ENCODE results near the gene SND1. TPM values are rescaled to one million over a fixed set of nuclear protein-coding genes. Genes with fewer than 3 reads are reported as not detected.

The SND1 gene
- total and polyA plus RNA-seq, 7 experiments from 2014 or later = 68.6 to 253 (median 137) TPM

GRCh38 chr7:127810696-127811660 lies 159.0 kb downstream of the SND1 start:
- no peaks in the 10 kb centered on the region for H3K4me1 ChIP-seq (ENCODE audit: control insufficient read depth in 2 of 2, insufficient read depth in 2 of 2, low read length in 2 of 2)
- Mint-ChIP-seq H3K9me3 (peaks cover 0 to 3% (median 0%) of the 10 kb centered on the region in 11 donors), H3K4me3 (no peak overlapping the region), H3K27ac (no peak overlapping the region), H3K36me3 (peaks cover 0 to 62% (median 20%) of the 10 kb centered on the region in 5 donors), H3K27me3 (no peaks in the 10 kb centered on the region), H3K4me1 (peaks cover 12 to 35% (median 22%) of the 10 kb centered on the region in 7 donors)
- no peaks in the 10 kb centered on the region for H3K9me3 ChIP-seq (ENCODE audit: control insufficient read depth in 2 of 3, low read length in 3 of 3)
- ATAC-seq = no peak
- no peak overlapping the region for H3K27ac ChIP-seq (ENCODE audit: low read depth, low read length)
- intact Hi-C loops (cut with micrococcal nuclease) = no loop called here
- no peaks in the 10 kb centered on the region for H3K27me3 ChIP-seq (ENCODE audit: control insufficient read depth in 2 of 2, insufficient read depth in 2 of 2, low read length in 2 of 2)
- H3K36me3 ChIP-seq (ENCODE audit: control insufficient read depth in 2 of 3, insufficient read depth in 3 of 3, low read length in 3 of 3) = peaks cover 0 to 20% (median 0%) of the 10 kb centered on the region in 3 experiments
- CTCF ChIA-PET = interaction anchor here (1.0 kb wide), 1 partner anchor 16 kb away, joined by 3 read pairs; no protein-coding TSS in a partner anchor
- H3K4me3 ChIP-seq (ENCODE audit: low read length) = no peak overlapping the region
- POLR2A ChIA-PET = no interaction called here
- DNase-seq = no peak

GRCh38 chr7:127812540-127812939 lies 160.5 kb downstream of the SND1 start:
- H3K27me3 Mint-ChIP-seq = no peaks in the 10 kb centered on the region
- Histone ChIP-seq H3K27ac (ENCODE audit: low read depth, low read length) (no peak overlapping the region), H3K4me1 (ENCODE audit: control insufficient read depth in 2 of 2, insufficient read depth in 2 of 2, low read length in 2 of 2) (no peaks in the 10 kb centered on the region), H3K9me3 (ENCODE audit: control insufficient read depth in 2 of 3, low read length in 3 of 3) (no peaks in the 10 kb centered on the region), H3K36me3 (ENCODE audit: control insufficient read depth in 2 of 3, insufficient read depth in 3 of 3, low read length in 3 of 3) (peaks cover 0 to 17% (median 0%) of the 10 kb centered on the region in 3 experiments), H3K4me3 (ENCODE audit: low read length) (no peak overlapping the region), H3K27me3 (ENCODE audit: control insufficient read depth in 2 of 2, insufficient read depth in 2 of 2, low read length in 2 of 2) (no peaks in the 10 kb centered on the region)
- intact Hi-C loops (cut with micrococcal nuclease) = no loop called here
- peaks cover 0 to 59% (median 16%) of the 10 kb centered on the region in 5 donors for H3K36me3 Mint-ChIP-seq
- POLR2A ChIA-PET = no interaction called here
- H3K9me3 Mint-ChIP-seq = peaks cover 0 to 3% (median 0%) of the 10 kb centered on the region in 11 donors
- H3K4me1 Mint-ChIP-seq = peaks cover 12 to 31% (median 29%) of the 10 kb centered on the region in 7 donors
- H3K4me3 Mint-ChIP-seq = no peak overlapping the region
- ATAC-seq (no peak), DNase-seq (no peak)
- H3K27ac Mint-ChIP-seq = peak overlapping the region in 1 of 9 donors; percentile 13
- CTCF ChIA-PET = interaction anchor here (0.6 kb wide), 1 partner anchor 220 kb away, joined by 3 read pairs; no protein-coding TSS in a partner anchor

DNA sequence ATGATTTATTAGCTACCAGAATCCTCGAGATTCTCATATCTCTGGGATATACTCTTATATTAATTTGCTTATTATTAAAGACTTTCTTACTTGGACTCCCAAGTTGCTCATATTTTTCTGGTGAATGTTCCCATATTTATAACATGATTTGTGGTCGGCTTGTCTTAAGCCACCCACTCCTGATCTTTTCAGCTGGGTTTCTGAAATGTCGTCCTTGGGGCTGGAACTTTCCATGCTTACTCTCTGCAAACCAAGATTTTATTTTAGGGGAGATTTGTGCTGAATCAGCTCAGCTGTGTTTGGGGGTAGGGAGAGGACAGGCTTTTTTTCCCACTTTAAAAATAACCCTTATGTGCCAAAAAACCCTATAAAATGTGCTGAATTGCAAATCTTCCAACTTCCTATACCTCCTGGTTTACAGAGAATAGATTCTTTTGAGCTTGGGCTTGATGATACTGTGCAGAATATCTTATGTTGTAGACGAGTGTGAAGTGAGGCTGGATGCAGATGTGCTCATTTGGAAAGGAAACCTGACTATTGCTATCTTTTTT lies 162.1 kb downstream of the SND1 start:
- Histone ChIP-seq H3K36me3 (ENCODE audit: control insufficient read depth in 2 of 3, insufficient read depth in 3 of 3, low read length in 3 of 3) (peaks cover 0 to 3% (median 0%) of the 10 kb centered on the region in 3 experiments), H3K4me3 (ENCODE audit: low read length) (no peak overlapping the region), H3K9me3 (ENCODE audit: control insufficient read depth in 2 of 3, low read length in 3 of 3) (no peaks in the 10 kb centered on the region), H3K27ac (ENCODE audit: low read depth, low read length) (no peak overlapping the region), H3K4me1 (ENCODE audit: control insufficient read depth in 2 of 2, insufficient read depth in 2 of 2, low read length in 2 of 2) (no peaks in the 10 kb centered on the region), H3K27me3 (ENCODE audit: control insufficient read depth in 2 of 2, insufficient read depth in 2 of 2, low read length in 2 of 2) (no peaks in the 10 kb centered on the region)
- ATAC-seq (no peak), DNase-seq (no peak)
- ChIA-PET POLR2A (no interaction called here), CTCF (interaction anchor here (0.6 kb wide), 1 partner anchor 416 kb away, joined by 3 read pairs; no protein-coding TSS in a partner anchor)
- no peak overlapping the region for H3K4me3 Mint-ChIP-seq
- H3K36me3 Mint-ChIP-seq = peaks cover 0 to 52% (median 12%) of the 10 kb centered on the region in 5 donors
- intact Hi-C loops (cut with micrococcal nuclease) = no loop called here
- peaks cover 0 to 3% (median 0%) of the 10 kb centered on the region in 11 donors for H3K9me3 Mint-ChIP-seq
- peaks cover 24 to 46% (median 43%) of the 10 kb centered on the region in 7 donors for H3K4me1 Mint-ChIP-seq
- no peaks in the 10 kb centered on the region for H3K27me3 Mint-ChIP-seq
- no peak overlapping the region for H3K27ac Mint-ChIP-seq

GRCh38 chr7:127815631-127816145 lies 163.7 kb downstream of the SND1 start:
- Mint-ChIP-seq H3K9me3 (peaks cover 0 to 3% (median 0%) of the 10 kb centered on the region in 11 donors), H3K4me3 (no peak overlapping the region), H3K36me3 (peaks cover 0 to 41% (median 8%) of the 10 kb centered on the region in 5 donors), H3K4me1 (peaks cover 30 to 60% (median 44%) of the 10 kb centered on the region in 7 donors), H3K27ac (no peak overlapping the region), H3K27me3 (no peaks in the 10 kb centered on the region)
- DNase-seq (no peak), ATAC-seq (no peak)
- Histone ChIP-seq H3K27ac (ENCODE audit: low read depth, low read length) (no peak overlapping the region), H3K4me3 (ENCODE audit: low read length) (no peak overlapping the region), H3K4me1 (ENCODE audit: control insufficient read depth in 2 of 2, insufficient read depth in 2 of 2, low read length in 2 of 2) (peaks cover 0 to 4% of the 10 kb centered on the region in 2 donors), H3K27me3 (ENCODE audit: control insufficient read depth in 2 of 2, insufficient read depth in 2 of 2, low read length in 2 of 2) (no peaks in the 10 kb centered on the region), H3K36me3 (ENCODE audit: control insufficient read depth in 2 of 3, insufficient read depth in 3 of 3, low read length in 3 of 3) (no peaks in the 10 kb centered on the region), H3K9me3 (ENCODE audit: control insufficient read depth in 2 of 3, low read length in 3 of 3) (no peaks in the 10 kb centered on the region)
- intact Hi-C loops (cut with micrococcal nuclease) = no loop called here
- POLR2A ChIA-PET = interaction anchor here (0.5 kb wide), 1 partner anchor 1815 kb away, joined by 3 read pairs; no protein-coding TSS in a partner anchor
- CTCF ChIA-PET = interaction anchor here (0.5 kb wide), 1 partner anchor 76 kb away, joined by 3 read pairs; no protein-coding TSS in a partner anchor

GRCh38 chr7:127816354-127817190 lies 164.6 kb downstream of the SND1 start:
- H3K4me1 ChIP-seq (ENCODE audit: control insufficient read depth in 2 of 2, insufficient read depth in 2 of 2, low read length in 2 of 2) = peaks cover 0 to 4% of the 10 kb centered on the region in 2 donors
- Mint-ChIP-seq H3K27ac (no peak overlapping the region), H3K9me3 (peaks cover 0 to 2% (median 0%) of the 10 kb centered on the region in 11 donors), H3K27me3 (no peaks in the 10 kb centered on the region), H3K4me1 (peaks cover 33 to 69% (median 46%) of the 10 kb centered on the region in 7 donors), H3K36me3 (peaks cover 0 to 34% (median 8%) of the 10 kb centered on the region in 5 donors), H3K4me3 (no peak overlapping the region)
- H3K27ac ChIP-seq (ENCODE audit: low read depth, low read length) = no peak overlapping the region
- no peak for ATAC-seq
- no peaks in the 10 kb centered on the region for H3K9me3 ChIP-seq (ENCODE audit: control insufficient read depth in 2 of 3, low read length in 3 of 3)
- no peaks in the 10 kb centered on the region for H3K27me3 ChIP-seq (ENCODE audit: control insufficient read depth in 2 of 2, insufficient read depth in 2 of 2, low read length in 2 of 2)
- CTCF ChIA-PET = no interaction called here
- H3K36me3 ChIP-seq (ENCODE audit: control insufficient read depth in 2 of 3, insufficient read depth in 3 of 3, low read length in 3 of 3) = no peaks in the 10 kb centered on the region
- intact Hi-C loops (cut with micrococcal nuclease) = no loop called here
- POLR2A ChIA-PET = no interaction called here
- no peak for DNase-seq
- no peak overlapping the region for H3K4me3 ChIP-seq (ENCODE audit: low read length)

DNA sequence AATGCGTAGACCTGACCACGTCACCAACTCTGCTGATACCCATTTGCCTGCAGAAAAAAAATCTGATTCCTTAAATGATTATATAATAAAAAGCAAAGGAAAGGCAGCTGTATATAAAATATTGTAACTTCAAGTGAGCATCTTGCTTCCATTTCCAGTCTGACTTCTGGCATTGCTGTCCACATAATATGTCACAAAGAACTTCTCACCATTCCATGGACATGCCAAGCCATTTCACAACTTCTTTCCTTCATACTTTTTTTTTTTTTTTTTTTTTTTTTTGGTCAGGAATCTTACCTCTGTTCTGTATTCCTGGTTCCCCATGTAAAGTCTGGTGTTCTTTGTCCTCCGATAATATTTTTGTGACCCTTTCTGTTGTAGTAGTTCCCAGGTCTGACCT lies 165.5 kb downstream of the SND1 start:
- H3K36me3 Mint-ChIP-seq = peaks cover 0 to 29% (median 8%) of the 10 kb centered on the region in 5 donors
- intact Hi-C loops (cut with micrococcal nuclease) = no loop called here

More for the DNA sequence above, 165.5 kb downstream of the SND1 start:
- no peaks in the 10 kb centered on the region for H3K9me3 ChIP-seq (ENCODE audit: control insufficient read depth in 2 of 3, low read length in 3 of 3)
- H3K27me3 ChIP-seq (ENCODE audit: control insufficient read depth in 2 of 2, insufficient read depth in 2 of 2, low read length in 2 of 2) = no peaks in the 10 kb centered on the region
- no peak overlapping the region for H3K4me3 ChIP-seq (ENCODE audit: low read length)
- H3K27me3 Mint-ChIP-seq = no peaks in the 10 kb centered on the region
- H3K27ac ChIP-seq (ENCODE audit: low read depth, low read length) = no peak overlapping the region
- ATAC-seq = no peak
- POLR2A ChIA-PET = no interaction called here
- H3K36me3 ChIP-seq (ENCODE audit: control insufficient read depth in 2 of 3, insufficient read depth in 3 of 3, low read length in 3 of 3) = no peaks in the 10 kb centered on the region
- peaks cover 0 to 4% of the 10 kb centered on the region in 2 donors for H3K4me1 ChIP-seq (ENCODE audit: control insufficient read depth in 2 of 2, insufficient read depth in 2 of 2, low read length in 2 of 2)
- no peak for DNase-seq
- CTCF ChIA-PET = no interaction called here
- H3K4me1 Mint-ChIP-seq = peaks cover 31 to 65% (median 46%) of the 10 kb centered on the region in 7 donors
- no peak overlapping the region for H3K4me3 Mint-ChIP-seq
- no peak overlapping the region for H3K27ac Mint-ChIP-seq
- peaks cover 0 to 2% (median 0%) of the 10 kb centered on the region in 11 donors for H3K9me3 Mint-ChIP-seq
